H1 (cell line): ENCODE measurements around the gene NIN. TPM values are rescaled to one million over a fixed set of nuclear protein-coding genes. Genes with fewer than 3 reads are reported as not detected.

ENCODE experiments used
- CTCF ChIA-PET: fragments of 300-600 bp; sonication (Branson Sonifier 250); formaldehyde crosslinking; loops from one replicate; lab custom pipeline; 2021; ENCODE audit not compliant: partially characterized antibody; lab: Charles Lee
- POLR2A ChIA-PET: fragments of 300-600 bp; sonication (Branson Sonifier 250); formaldehyde crosslinking; loops from one replicate; lab custom pipeline; 2021; ENCODE audit warnings: inconsistent platforms; ENCODE audit not compliant: partially characterized antibody; lab: Charles Lee
- DNase-seq, 2 experiments: peaks; one replicate each; pipeline versions ENCODE4 v3.0.0 to v3.0.0-alpha.2; 2010 to 2022; ENCODE audit warnings: low spot score in 2 of 2, low read depth in 1 of 2, mixed read lengths in 1 of 2
- FAIRE-seq: peaks from 2 replicates; lab custom pipeline; 2011; peaks lifted over from hg19 to GRCh38; lab: Jason Lieb, UNC
- H2AFZ ChIP-seq: 2 replicates; pipeline ENCODE4 v1.8.1; 2012; ENCODE audit warnings: low read length, inconsistent platforms
- H2AK5ac ChIP-seq: 2 replicates; pipeline ENCODE4 v1.6.1; 2013; ENCODE audit warnings: low read depth, low read length
- H2BK120ac ChIP-seq: replicated peaks from 2 replicates; pipeline ENCODE3; 2013; ENCODE audit warnings: low read depth, low read length, inconsistent platforms
- H2BK12ac ChIP-seq: 2 replicates; pipeline ENCODE4 v1.6.1; 2013; ENCODE audit warnings: low read depth, low read length
- H2BK15ac ChIP-seq: 2 replicates; pipeline ENCODE4 v1.6.1; 2013; ENCODE audit warnings: low read length
- H2BK20ac ChIP-seq: 2 replicates; pipeline ENCODE4 v1.6.1; 2013; ENCODE audit warnings: low read length
- H2BK5ac ChIP-seq: 2 replicates; pipeline ENCODE4 v1.6.1; 2013; ENCODE audit warnings: low read depth, low read length
- H3K14ac ChIP-seq: 2 replicates; pipeline ENCODE4 v1.6.1; 2013; ENCODE audit warnings: inconsistent platforms; ENCODE audit not compliant: insufficient read length
- H3K18ac ChIP-seq: 2 replicates; pipeline ENCODE4 v1.6.1; 2013; ENCODE audit warnings: low read length; ENCODE audit errors: extremely low read depth
- H3K23ac ChIP-seq: 2 replicates; pipeline ENCODE4 v1.6.1; 2013; ENCODE audit warnings: inconsistent platforms; ENCODE audit not compliant: insufficient read length
- H3K23me2 ChIP-seq: 2 replicates; pipeline ENCODE4 v1.6.1; 2013; ENCODE audit warnings: low read depth, low read length
- H3K27ac ChIP-seq: 2 replicates; pipeline ENCODE4 v1.6.1; 2011; ENCODE audit warnings: low read depth, low read length, inconsistent platforms
- H3K27me3 ChIP-seq, 4 experiments: replicated peaks in 1 of 4; 1 replicate in 1 of 4; 2 replicates in 3 of 4; pipeline versions ENCODE4 v1.6.1 to v1.8.1; 2011 to 2013; ENCODE audit warnings: low read length in 3 of 4, mild to moderate bottlenecking in 3 of 4, inconsistent platforms in 2 of 4, mixed read lengths in 2 of 4, moderate library complexity in 1 of 4; ENCODE audit not compliant: control insufficient read depth in 3 of 4, insufficient read depth in 3 of 4; ENCODE audit errors: extremely low read depth in 1 of 4
- H3K36me3 ChIP-seq, 4 experiments: 2 replicates each; pipeline versions ENCODE4 v1.6.1 to v1.8.1; 2011 to 2013; ENCODE audit warnings: mild to moderate bottlenecking in 4 of 4, low read length in 3 of 4, moderate library complexity in 2 of 4, control low read depth in 1 of 4, inconsistent platforms in 1 of 4; ENCODE audit not compliant: insufficient read depth in 4 of 4, control insufficient read depth in 2 of 4
- H3K4ac ChIP-seq: replicated peaks from 2 replicates; pipeline ENCODE3; 2013; ENCODE audit warnings: low read length, low read depth, mixed read lengths, inconsistent platforms; ENCODE audit not compliant: insufficient read length
- H3K4me1 ChIP-seq, 4 experiments: replicated peaks in 1 of 4; 1 replicate in 1 of 4; 2 replicates in 3 of 4; pipeline versions ENCODE4 v1.6.1 to v1.8.1; 2011 to 2013; ENCODE audit warnings: low read length in 3 of 4, inconsistent platforms in 2 of 4, mixed read lengths in 1 of 4; ENCODE audit not compliant: insufficient read depth in 4 of 4, control insufficient read depth in 3 of 4
- H3K4me2 ChIP-seq, 2 experiments: 2 replicates each; pipeline versions ENCODE4 v1.6.1 to v1.8.1; 2011 to 2013; ENCODE audit warnings: low read depth in 2 of 2, low read length in 2 of 2, control low read depth in 1 of 2, inconsistent platforms in 1 of 2, mild to moderate bottlenecking in 1 of 2; ENCODE audit not compliant: insufficient read depth in 1 of 2
- H3K4me3 ChIP-seq, 4 experiments: fragments of 200-600, 300-600 bp in 1 of 4; sonication (generic), shearing (Covaris generic), sonication (Bioruptor Twin) in 1 of 4; 2 replicates each; pipeline versions ENCODE4 v1.5.1 to v1.8.1; 2011 to 2016; ENCODE audit warnings: low read length in 4 of 4, low read depth in 3 of 4, control low read depth in 2 of 4, inconsistent platforms in 2 of 4, mild to moderate bottlenecking in 2 of 4, mixed read lengths in 1 of 4, moderate library complexity in 1 of 4; ENCODE audit not compliant: insufficient read depth in 2 of 4; ENCODE audit errors: extremely low read depth in 1 of 4
- H3K56ac ChIP-seq: replicated peaks from 2 replicates; pipeline ENCODE3; 2013; ENCODE audit warnings: low read depth, mild to moderate bottlenecking, mixed read lengths, low read length, inconsistent platforms; ENCODE audit not compliant: insufficient read length
- H3K79me1 ChIP-seq: 2 replicates; pipeline ENCODE4 v1.6.1; 2013; ENCODE audit warnings: low read depth, low read length, control low read depth
- H3K79me2 ChIP-seq, 2 experiments: 2 replicates each; pipeline versions ENCODE4 v1.6.1 to v1.8.1; 2012 to 2013; ENCODE audit warnings: low read length in 2 of 2, mild to moderate bottlenecking in 2 of 2, inconsistent platforms in 1 of 2; ENCODE audit not compliant: insufficient read depth in 2 of 2, control insufficient read depth in 1 of 2
- H3K9ac ChIP-seq, 4 experiments: replicated peaks in 1 of 4; 1 replicate in 1 of 4; 2 replicates in 3 of 4; pipeline versions ENCODE4 v1.6.1 to v1.8.1; 2011 to 2013; ENCODE audit warnings: low read depth in 3 of 4, low read length in 3 of 4, control low read depth in 2 of 4, mild to moderate bottlenecking in 2 of 4, moderate library complexity in 2 of 4, inconsistent platforms in 1 of 4; ENCODE audit errors: extremely low read depth in 1 of 4
- H3K9me3 ChIP-seq, 2 experiments: 2 replicates each; pipeline versions ENCODE4 v1.6.1 to v1.8.1; 2012 to 2013; ENCODE audit warnings: mild to moderate bottlenecking in 2 of 2, moderate library complexity in 2 of 2, control low read depth in 1 of 2, inconsistent platforms in 1 of 2, low read depth in 1 of 2, low read length in 1 of 2, mixed read lengths in 1 of 2; ENCODE audit not compliant: insufficient read depth in 2 of 2
- H4K20me1 ChIP-seq, 2 experiments: replicated peaks in 1 of 2; 2 replicates each; pipeline versions ENCODE3 to v1.8.1; 2011 to 2013; ENCODE audit warnings: inconsistent platforms in 2 of 2, low read length in 2 of 2, mild to moderate bottlenecking in 1 of 2; ENCODE audit not compliant: insufficient read depth in 2 of 2, control insufficient read depth in 1 of 2
- H4K5ac ChIP-seq: 2 replicates; pipeline ENCODE4 v1.6.1; 2013; ENCODE audit warnings: low read length, low read depth, mixed read lengths, inconsistent platforms; ENCODE audit not compliant: insufficient read length
- H4K8ac ChIP-seq: 2 replicates; pipeline ENCODE4 v1.8.0; 2013; ENCODE audit warnings: mild to moderate bottlenecking, moderate library complexity, low read length, inconsistent platforms; ENCODE audit not compliant: insufficient read depth; ENCODE audit errors: extremely low read depth
- H4K91ac ChIP-seq: replicated peaks from 2 replicates; pipeline ENCODE3; 2013; ENCODE audit warnings: low read length, mixed read lengths, inconsistent platforms; ENCODE audit not compliant: insufficient read length
- CEBPB ChIP-seq: IDR thresholded peaks from 2 replicates; pipeline ENCODE4 v1.6.1; 2012; ENCODE audit warnings: low read depth, low read length
- CTCF ChIP-seq, 3 experiments: IDR thresholded peaks; 1 replicate in 2 of 3; 2 replicates in 1 of 3; pipeline versions ENCODE4 v1.5.1 to v1.6.1; 2011; ENCODE audit warnings: low read length in 3 of 3, mild to moderate bottlenecking in 3 of 3, inconsistent platforms in 2 of 3, low read depth in 1 of 3, moderate library complexity in 1 of 3; ENCODE audit not compliant: insufficient read depth in 1 of 3; ENCODE audit errors: control extremely low read depth in 1 of 3
- EGR1 ChIP-seq: IDR thresholded peaks from 2 replicates; pipeline ENCODE4 v1.6.1; 2011; ENCODE audit warnings: low read depth, low read length, borderline replicate concordance
- KDM1A ChIP-seq: fragments of 200-600, 300-600 bp; sonication (generic); IDR thresholded peaks from 2 replicates; pipeline ENCODE4 v1.7.1; 2016; ENCODE audit warnings: mild to moderate bottlenecking, low read length, borderline replicate concordance
- MAFK ChIP-seq: IDR thresholded peaks from 2 replicates; pipeline ENCODE4 v1.6.1; 2012; ENCODE audit warnings: low read depth, mild to moderate bottlenecking, improper control_type of control experiment, low read length
- POLR2AphosphoS5 ChIP-seq: IDR thresholded peaks from 2 replicates; pipeline ENCODE4 v1.6.1; 2011; ENCODE audit warnings: low read depth, low read length
- SRF ChIP-seq: IDR thresholded peaks from 2 replicates; pipeline ENCODE4 v1.6.1; 2011; ENCODE audit warnings: mild to moderate bottlenecking, low read depth, low read length, moderate library complexity
- TCF12 ChIP-seq: IDR thresholded peaks from 2 replicates; pipeline ENCODE4 v1.6.1; 2011; ENCODE audit warnings: low read depth, mild to moderate bottlenecking, low read length
- WGBS, 2 experiments: shearing (Covaris generic) in 1 of 2; methylation state at CpG; one replicate each; pipeline versions ENCODE4 v1.1.6 to v1.1.7; 2013 to 2015; ENCODE audit warnings: low lambda C conversion rate in 2 of 2, mixed read lengths in 2 of 2, inconsistent platforms in 1 of 2, low coverage in 1 of 2, missing lambda C conversion rate in 1 of 2; ENCODE audit not compliant: insufficient replicate concordance in 2 of 2, insufficient coverage in 1 of 2, insufficient read length in 1 of 2; ENCODE audit errors: extremely low coverage in 1 of 2, missing lambda C conversion rate in 1 of 2; 5-methylcytosine and 5-hydroxymethylcytosine counted together
- polyA plus RNA-seq, 7 experiments: library from polyadenylated mRNA; depleted of rRNA in 3 of 7; stranded (reverse) in 5 of 7; unstranded in 2 of 7; fragments of >200 nt in 5 of 7; fragments of 200-250 nt in 2 of 7; gene quantifications; 1 replicate in 5 of 7; 2 replicates in 1 of 7; 4 replicates in 1 of 7; pipeline versions ENCODE4 v1.2.1 to v1.2.3, GENCODE V29; 2011 to 2013; ENCODE audit warnings: missing spikeins in 2 of 7, mixed read lengths in 2 of 7
- total RNA-seq: library from RNA; stranded (reverse); fragmentation: NEBNext Ultra II Directional; extraction: Animal tissue kit (Norgen Biotek cat#: 25700); gene quantifications from 2 replicates; pipeline ENCODE4 v1.2.1, GENCODE V29; 2021

Gene NIN
- total and polyA plus RNA-seq, 2 of the 8 experiments (the other 6 are each of a cell fraction or from before 2014, with no cell fraction given): 3.2 to 21.3 TPM

- no peak overlapping the region for H3K18ac ChIP-seq
- H3K23me2 ChIP-seq: no peaks in the 10 kb centered on the region
- no peaks in the 10 kb centered on the region for H4K20me1 ChIP-seq
- H3K79me1 ChIP-seq: no peaks in the 10 kb centered on the region
- H4K91ac ChIP-seq: no peak overlapping the region
- H2BK20ac ChIP-seq: no peak overlapping the region
- H3K9me3 ChIP-seq: no peaks in the 10 kb centered on the region
- no peak for FAIRE-seq
- no peak overlapping the region for H3K14ac ChIP-seq
- H3K36me3 ChIP-seq: peaks cover 0 to 5% (median 0%) of the 10 kb centered on the region in 4 experiments; a peak in 2 of 8 replicates
- no peak overlapping the region for H3K56ac ChIP-seq
- H3K4me2 ChIP-seq: no peak overlapping the region
- H2BK15ac ChIP-seq: no peak overlapping the region
- H3K27me3 ChIP-seq: no peaks in the 10 kb centered on the region
- no peak overlapping the region for H4K8ac ChIP-seq
- no peak overlapping the region for H4K5ac ChIP-seq
- no peak overlapping the region for H2AFZ ChIP-seq
- H2AK5ac ChIP-seq: no peak overlapping the region
- H3K4ac ChIP-seq: no peak overlapping the region
- no peak overlapping the region for H3K23ac ChIP-seq
- no peaks in the 10 kb centered on the region for H3K79me2 ChIP-seq
- no peak overlapping the region for H2BK12ac ChIP-seq
- 94% methylated on average over 8 of the region's 8 CpGs; no CpG with 5 or more reads in 1 of the 2 experiments for WGBS, 2 experiments
- TF ChIP-seq CEBPB (no peak), CTCF (IDR thresholded peaks at IDR 0.05; ENCODE audit: control extremely low read depth in 1 of 3, insufficient read depth in 1 of 3, low read depth in 1 of 3, low read length in 3 of 3) (no peak), SRF (no peak), KDM1A (no peak), EGR1 (no peak), MAFK (no peak), TCF12 (no peak), POLR2AphosphoS5 (no peak)
- no peak overlapping the region for H3K4me3 ChIP-seq
- DNase-seq: no peak
- H3K27ac ChIP-seq: no peak overlapping the region
- ChIA-PET POLR2A (interaction anchor here (1.2 to 1.4 kb wide), 2 partner anchors 11 to 110 kb away, joined by 3 to 4 read pairs; partner anchors contain the start of gene SAV1), CTCF (interaction anchor here (0.9 to 8.5 kb wide), 28 partner anchors 7 to 569 kb away, joined by 3 to 102 read pairs (median 6); no protein-coding TSS in a partner anchor)
- H2BK120ac ChIP-seq: no peak overlapping the region
- no peak overlapping the region for H2BK5ac ChIP-seq
- no peak overlapping the region for H3K9ac ChIP-seq
- H3K4me1 ChIP-seq: peaks cover 0 to 3% (median 0%) of the 10 kb centered on the region in 4 experiments; a peak in 1 of 7 replicates
These were observed 52.1 kb downstream of the NIN start for GRCh38 chr14:50778721-50779483.
